ENCODE results near the gene FOXP1. TPM values are rescaled to one million over a fixed set of nuclear protein-coding genes. Genes with fewer than 3 reads are reported as not detected.

FOXP1 gene
- total RNA-seq, 1 donor from 2014 or later = 31.1 TPM

GRCh38 chr3:71109241-71109976 is 474.1 kb downstream of the FOXP1 start:
- TF ChIP-seq CTCF (IDR thresholded peaks at IDR 0.05; ENCODE audit: partially characterized antibody, unreplicated experiment) = no peak
- no peaks in the 10 kb centered on the region for H3K4me1 Mint-ChIP-seq (ENCODE audit: low read depth, unreplicated experiment)
- peaks cover 1% of the 10 kb centered on the region for H3K9me3 Mint-ChIP-seq (ENCODE audit: unreplicated experiment)
- no peaks in the 10 kb centered on the region for H3K27me3 Mint-ChIP-seq (ENCODE audit: unreplicated experiment)
- H3K4me3 Mint-ChIP-seq (ENCODE audit: unreplicated experiment) = no peak overlapping the region
- H3K27ac Mint-ChIP-seq (ENCODE audit: unreplicated experiment) = no peak overlapping the region
- DNase-seq = no peak
- no peaks in the 10 kb centered on the region for H3K36me3 Mint-ChIP-seq (ENCODE audit: unreplicated experiment)

GRCh38 chr3:71107926-71108325 is 475.6 kb downstream of the FOXP1 start:
- no peak for TF ChIP-seq CTCF (IDR thresholded peaks at IDR 0.05; ENCODE audit: partially characterized antibody, unreplicated experiment)

GRCh38 chr3:71104976-71105375 is 478.6 kb downstream of the FOXP1 start:
- Mint-ChIP-seq H3K36me3 (ENCODE audit: unreplicated experiment) (no peaks in the 10 kb centered on the region), H3K4me3 (ENCODE audit: unreplicated experiment) (no peak overlapping the region), H3K27me3 (ENCODE audit: unreplicated experiment) (peaks cover 2% of the 10 kb centered on the region), H3K27ac (ENCODE audit: unreplicated experiment) (no peak overlapping the region), H3K9me3 (ENCODE audit: unreplicated experiment) (no peaks in the 10 kb centered on the region), H3K4me1 (ENCODE audit: low read depth, unreplicated experiment) (no peaks in the 10 kb centered on the region)
- TF ChIP-seq CTCF (IDR thresholded peaks at IDR 0.05; ENCODE audit: partially characterized antibody, unreplicated experiment) = no peak
- DNase-seq = no peak

More at GRCh38 chr3:71107926-71108325, 475.6 kb downstream of the FOXP1 start:
- no peaks in the 10 kb centered on the region for H3K27me3 Mint-ChIP-seq (ENCODE audit: unreplicated experiment)
- H3K27ac Mint-ChIP-seq (ENCODE audit: unreplicated experiment) = no peak overlapping the region
- no peaks in the 10 kb centered on the region for H3K36me3 Mint-ChIP-seq (ENCODE audit: unreplicated experiment)
- no peaks in the 10 kb centered on the region for H3K4me1 Mint-ChIP-seq (ENCODE audit: low read depth, unreplicated experiment)
- DNase-seq = no peak
- H3K4me3 Mint-ChIP-seq (ENCODE audit: unreplicated experiment) = no peak overlapping the region
- H3K9me3 Mint-ChIP-seq (ENCODE audit: unreplicated experiment) = no peaks in the 10 kb centered on the region

- H3K4me3 Mint-ChIP-seq (ENCODE audit: unreplicated experiment) = no peak overlapping the region
- no peaks in the 10 kb centered on the region for H3K4me1 Mint-ChIP-seq (ENCODE audit: low read depth, unreplicated experiment)
- H3K27me3 Mint-ChIP-seq (ENCODE audit: unreplicated experiment) = peaks cover 2% of the 10 kb centered on the region
- no peak for DNase-seq
- no peaks in the 10 kb centered on the region for H3K9me3 Mint-ChIP-seq (ENCODE audit: unreplicated experiment)
- TF ChIP-seq CTCF (IDR thresholded peaks at IDR 0.05; ENCODE audit: partially characterized antibody, unreplicated experiment) = no peak
- H3K36me3 Mint-ChIP-seq (ENCODE audit: unreplicated experiment) = no peaks in the 10 kb centered on the region
- H3K27ac Mint-ChIP-seq (ENCODE audit: unreplicated experiment) = no peak overlapping the region
Observed at GRCh38 chr3:71104556-71104955, 479.0 kb downstream of the FOXP1 start.

GRCh38 chr3:71104121-71104541 is 479.4 kb downstream of the FOXP1 start:
- no peaks in the 10 kb centered on the region for H3K9me3 Mint-ChIP-seq (ENCODE audit: unreplicated experiment)
- peaks cover 2% of the 10 kb centered on the region for H3K27me3 Mint-ChIP-seq (ENCODE audit: unreplicated experiment)
- H3K27ac Mint-ChIP-seq (ENCODE audit: unreplicated experiment) = no peak overlapping the region
- H3K36me3 Mint-ChIP-seq (ENCODE audit: unreplicated experiment) = no peaks in the 10 kb centered on the region
- no peak for TF ChIP-seq CTCF (IDR thresholded peaks at IDR 0.05; ENCODE audit: partially characterized antibody, unreplicated experiment)
- H3K4me1 Mint-ChIP-seq (ENCODE audit: low read depth, unreplicated experiment) = no peaks in the 10 kb centered on the region
- no peak for DNase-seq
- H3K4me3 Mint-ChIP-seq (ENCODE audit: unreplicated experiment) = no peak overlapping the region

Measured in glutamatergic neuron (in vitro differentiated cells).